ENCODE measurements around the gene PHYH.
A peak's percentile ranks its signal among the peaks of the same experiment; 100 is the strongest.
"Not testable (repeated sequence)": the region's sequence is repeated elsewhere in the genome, so short reads cannot be mapped to it uniquely, and the experiment has no call there.

PHYH gene

DNA sequence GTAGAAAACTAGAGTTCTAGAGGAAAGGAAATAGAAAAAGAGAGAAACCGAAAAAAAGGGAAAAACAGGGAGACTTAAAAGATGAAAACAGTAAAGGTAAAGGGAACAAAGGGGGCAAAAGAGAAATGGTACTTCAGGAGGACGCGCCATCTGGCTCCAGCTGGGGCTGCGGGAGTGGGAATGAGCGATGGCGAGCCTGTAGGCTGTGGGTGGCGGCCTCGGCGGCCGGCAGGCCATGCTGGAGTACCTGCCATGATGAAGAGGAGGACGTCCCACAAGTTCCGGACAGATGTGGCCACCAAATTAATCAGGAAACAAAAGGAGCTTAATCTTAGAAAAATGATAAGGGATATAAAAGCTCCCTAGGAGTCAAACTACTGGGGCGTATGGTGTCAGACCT lies 21.7 kb upstream of the PHYH start:
- DNase-seq (ENCODE audit: low read depth), result no peak

GRCh38 chr10:13319166-13319565 lies 19.3 kb upstream of the PHYH start:
- no peak for DNase-seq (ENCODE audit: low read depth)

DNA sequence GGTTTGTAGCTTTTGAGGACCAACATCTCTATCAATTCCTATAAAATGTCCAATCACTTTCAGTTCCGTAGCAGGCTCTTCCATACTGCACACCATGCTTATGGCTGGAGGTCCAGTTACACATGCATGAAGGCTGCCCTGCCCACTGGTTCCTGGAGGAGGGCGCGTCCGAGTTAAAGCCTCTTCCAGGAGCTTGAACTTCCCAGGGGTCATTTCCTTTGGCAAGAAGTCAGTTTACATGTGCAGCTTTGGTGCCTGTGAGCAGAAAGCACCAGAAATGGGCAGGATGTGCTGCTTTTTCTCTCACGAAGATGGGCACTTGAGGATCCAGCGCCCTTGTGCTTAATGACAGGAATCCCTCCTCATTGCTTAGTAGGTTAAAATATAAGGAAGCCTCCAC lies 17.6 kb upstream of the PHYH start:
- no peak for DNase-seq (ENCODE audit: low read depth)

DNA sequence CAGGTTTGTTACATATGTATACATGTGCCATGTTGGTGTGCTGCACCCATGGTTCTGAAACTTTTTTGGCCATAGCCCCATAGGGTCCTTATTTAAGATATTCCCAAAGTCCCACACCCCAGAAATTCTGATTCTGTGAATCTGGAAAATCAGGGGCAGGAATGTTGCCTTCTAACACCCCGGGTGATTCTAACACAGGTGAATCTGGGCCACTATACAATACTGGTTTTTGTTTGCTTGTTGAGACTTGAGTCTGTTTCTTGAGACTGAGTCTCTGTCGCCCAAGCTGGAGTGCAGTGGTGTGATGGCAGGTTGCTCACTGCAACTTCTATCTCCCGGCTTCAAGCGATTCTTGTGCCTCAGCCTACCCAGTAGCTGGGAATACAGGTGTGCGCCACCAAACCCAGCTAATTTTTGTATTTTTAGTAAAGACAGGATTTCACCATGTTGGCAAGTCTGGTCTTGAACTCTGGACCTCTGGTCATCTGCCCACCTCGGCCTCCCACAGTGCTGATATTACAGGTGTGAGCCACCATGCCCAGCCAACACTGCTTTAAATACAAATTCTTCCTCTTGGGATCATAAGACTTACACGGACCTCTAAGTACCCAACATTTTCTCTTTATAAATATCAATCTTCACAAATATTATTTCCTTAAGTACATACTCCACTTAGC lies 16.9 kb upstream of the PHYH start:
- DNase-seq (ENCODE audit: low read depth), result no peak

GRCh38 chr10:13315361-13315760 lies 15.5 kb upstream of the PHYH start:
- DNase-seq (ENCODE audit: low read depth), result no peak

GRCh38 chr10:13311177-13311575 lies 11.3 kb upstream of the PHYH start:
- no peak for DNase-seq (ENCODE audit: low read depth)

DNA sequence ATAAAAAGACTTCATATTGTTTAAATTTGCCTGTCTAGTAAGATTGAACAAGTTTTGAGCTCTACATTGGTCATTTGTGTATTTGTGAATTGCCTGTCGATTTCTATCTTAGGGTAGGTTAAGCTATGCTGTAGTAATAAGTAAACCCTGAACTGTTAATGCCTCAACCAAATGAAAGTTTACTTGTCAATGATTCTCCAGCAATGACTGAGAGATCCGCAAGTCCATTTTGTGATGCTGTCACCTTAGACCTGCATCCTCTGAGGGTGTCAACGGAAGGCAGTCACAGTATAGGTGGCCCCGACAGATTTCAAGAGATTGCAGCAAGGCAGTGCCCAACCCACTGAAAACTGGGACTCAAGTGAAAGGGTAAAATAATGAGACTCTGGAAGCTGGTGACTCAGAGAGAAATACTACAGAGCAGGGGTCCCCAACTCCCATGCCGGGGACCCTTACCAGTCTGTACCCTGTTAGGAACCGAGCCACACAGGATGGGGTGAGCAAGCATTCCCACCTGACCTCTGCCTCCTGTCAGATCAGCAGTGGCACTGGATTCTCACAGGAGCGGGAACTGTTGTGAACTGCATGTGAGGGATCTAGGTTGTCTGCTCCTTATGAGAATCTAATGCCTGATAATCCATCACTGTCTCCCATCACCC lies 10.8 kb upstream of the PHYH start:
- DNase-seq (ENCODE audit: low read depth), result no peak

DNA sequence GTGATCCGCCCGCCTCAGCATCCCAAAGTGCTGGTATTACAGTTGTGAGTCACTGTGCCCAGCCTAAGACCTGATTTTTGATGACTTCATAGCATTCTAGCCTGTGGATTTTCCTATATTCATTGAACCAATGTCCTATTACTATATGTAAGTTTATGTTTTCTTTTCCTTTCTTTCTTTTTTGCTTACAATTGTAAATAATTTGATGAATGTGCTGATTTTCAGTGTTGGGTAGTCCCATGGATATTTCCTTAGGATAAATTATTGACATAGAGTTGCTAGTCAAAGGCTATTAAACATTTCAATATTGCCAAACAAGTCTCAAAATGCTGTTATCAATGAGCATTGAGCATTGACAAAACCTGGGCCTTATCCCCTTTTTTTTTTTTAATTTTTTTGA lies 9.9 kb upstream of the PHYH start:
- no peak for DNase-seq (ENCODE audit: low read depth)

DNA sequence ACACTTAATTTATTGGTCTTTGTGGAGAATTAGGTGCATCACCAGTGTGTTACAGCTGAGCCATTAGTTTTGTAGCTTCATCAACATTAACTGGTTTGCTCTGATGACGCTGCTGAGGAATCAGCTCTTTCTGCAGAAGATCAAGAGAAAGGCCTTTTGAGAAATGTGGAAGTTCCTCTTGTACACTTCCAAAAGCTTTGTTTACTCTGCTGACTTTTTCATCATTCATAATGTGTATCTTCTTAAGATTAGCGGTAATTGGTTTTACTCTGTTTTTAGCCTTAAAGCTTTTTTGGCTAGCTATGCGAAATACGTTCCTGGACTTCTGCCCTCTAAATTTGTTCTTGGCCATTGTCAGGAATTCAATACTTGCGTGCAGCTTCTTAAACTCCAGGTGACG lies 8.2 kb upstream of the PHYH start:
- DNase-seq (ENCODE audit: low read depth), result no peak

GRCh38 chr10:13306103-13306502 lies 6.2 kb upstream of the PHYH start:
- no peak for DNase-seq (ENCODE audit: low read depth)

GRCh38 chr10:13302821-13303555 lies 3.1 kb upstream of the PHYH start:
- DNase-seq (ENCODE audit: low read depth), result no peak

DNA sequence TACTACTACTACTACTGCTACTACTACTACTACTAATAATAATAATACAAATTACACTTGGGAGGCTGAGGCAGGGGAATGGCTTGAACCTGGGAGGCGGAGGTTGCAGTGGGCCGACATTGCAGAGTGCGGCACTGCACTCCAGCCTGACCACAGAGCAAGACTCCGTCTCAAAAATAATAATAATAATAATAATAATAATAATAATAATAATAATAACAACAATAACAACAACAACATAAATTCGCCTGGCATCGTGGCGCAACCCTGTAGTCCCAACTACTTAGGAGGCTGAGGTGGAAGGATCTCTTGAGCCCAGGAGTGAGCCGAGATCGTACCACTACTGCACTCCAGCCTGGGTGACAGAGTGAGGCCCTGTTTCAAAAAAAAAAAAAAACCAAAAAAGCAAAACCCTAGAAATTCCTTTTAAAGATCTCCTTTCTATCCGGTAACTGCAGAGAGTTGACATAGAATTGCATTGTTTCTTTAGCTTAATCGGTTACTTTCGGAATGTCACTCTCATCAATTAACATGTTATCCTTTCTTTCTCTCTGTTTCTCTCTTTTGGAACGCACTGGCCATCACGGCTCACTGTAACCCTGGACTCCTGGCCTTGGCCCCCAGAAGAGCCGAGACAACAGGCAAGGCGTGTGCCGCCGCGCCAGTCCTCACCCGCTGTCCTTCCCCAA lies 972 bp downstream of the PHYH start:
- DNase-seq (ENCODE audit: low read depth), result no peak

- no peak for DNase-seq (ENCODE audit: low read depth)
Observed at GRCh38 chr10:13296476-13296875, 3.4 kb downstream of the PHYH start.

DNA sequence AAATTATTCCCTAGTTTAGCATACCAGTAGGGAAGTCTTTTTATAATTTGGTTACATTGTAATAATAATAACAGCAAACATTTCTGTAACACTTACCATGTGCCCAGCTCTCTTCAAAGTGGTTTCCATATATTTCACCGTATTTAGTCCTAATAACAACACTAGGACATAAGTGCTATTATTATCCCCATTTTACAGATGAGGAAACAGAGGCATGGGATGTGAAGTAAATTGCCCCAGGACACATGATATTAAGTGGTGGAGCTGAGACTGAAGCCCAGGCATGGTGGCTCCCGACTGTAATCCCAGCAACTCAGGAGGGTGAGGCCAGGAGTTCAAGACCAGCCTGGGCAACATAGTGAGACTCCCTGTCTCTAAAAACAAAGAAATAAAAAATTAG lies 5.1 kb downstream of the PHYH start:
- no peak for DNase-seq (ENCODE audit: low read depth)

DNA sequence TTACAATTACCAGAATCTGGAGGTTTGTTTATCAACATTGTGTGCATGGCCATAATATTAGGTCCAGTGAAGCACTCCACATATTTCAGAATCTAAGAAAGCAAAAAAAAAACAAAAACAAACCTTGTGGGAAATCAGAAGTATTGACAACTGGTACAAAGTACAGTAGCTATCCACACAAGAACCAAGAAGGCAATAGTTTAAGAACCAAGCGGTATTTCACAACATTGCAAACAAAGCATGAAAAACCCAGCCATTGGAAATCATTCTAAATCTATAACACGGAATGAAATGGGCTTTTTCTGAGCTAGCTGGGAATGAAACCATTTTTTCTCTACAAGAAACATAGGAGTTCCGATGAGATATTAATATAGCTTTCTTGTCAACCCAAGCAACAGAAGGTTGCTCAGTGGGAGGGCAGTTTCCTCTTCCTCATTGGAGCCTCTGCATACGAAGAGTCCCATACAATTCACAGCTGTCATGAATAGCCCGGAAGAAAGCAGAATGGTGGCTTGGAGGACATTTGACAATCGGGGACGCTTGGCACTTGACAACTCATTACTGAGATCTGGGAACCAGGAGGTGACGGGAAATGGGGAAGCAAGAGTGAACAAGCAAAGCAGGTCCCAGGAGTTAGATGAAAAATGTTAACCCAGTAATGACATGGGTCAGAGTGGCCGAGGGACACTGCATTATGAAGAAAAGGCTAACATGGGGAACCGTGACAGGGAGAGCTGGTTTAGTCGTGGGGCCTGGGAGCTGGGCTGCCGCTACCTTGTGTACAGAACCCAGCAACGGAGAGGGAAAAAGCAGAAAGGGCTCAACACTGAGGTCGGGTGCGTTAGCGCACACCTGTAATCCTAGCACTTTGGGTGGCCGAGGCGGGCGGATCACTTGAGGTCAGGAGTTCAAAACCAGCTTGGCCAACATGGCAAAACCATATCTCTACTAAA lies 7.8 kb downstream of the PHYH start:
- DNase-seq (ENCODE audit: low read depth), result no peak

GRCh38 chr10:13291061-13291460 lies 8.8 kb downstream of the PHYH start:
- no peak for DNase-seq (ENCODE audit: low read depth)

GRCh38 chr10:13284050-13284449 lies 15.8 kb downstream of the PHYH start:
- DNase-seq (ENCODE audit: low read depth), result no peak

DNA sequence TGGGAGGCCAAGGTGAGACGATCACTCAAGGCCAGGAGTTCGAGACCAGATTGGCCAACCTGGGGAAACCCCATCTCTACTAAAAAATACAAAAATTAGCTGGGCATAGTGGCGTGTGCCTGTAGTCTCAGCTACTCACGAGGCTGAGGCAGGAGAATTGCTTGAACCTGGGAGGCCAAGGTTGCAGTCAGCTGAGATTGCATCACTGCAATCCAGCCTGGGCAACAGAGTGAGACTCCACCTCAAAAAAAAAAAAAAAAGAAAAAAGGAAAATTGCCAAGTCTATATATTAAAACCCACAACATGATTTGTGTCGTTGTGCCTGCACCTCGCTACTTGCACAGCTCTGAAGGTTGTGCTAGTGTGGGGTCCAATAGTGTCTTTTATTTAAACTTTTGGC lies 17.5 kb downstream of the PHYH start:
- DNase-seq (ENCODE audit: low read depth), result not testable (repeated sequence)

DNA sequence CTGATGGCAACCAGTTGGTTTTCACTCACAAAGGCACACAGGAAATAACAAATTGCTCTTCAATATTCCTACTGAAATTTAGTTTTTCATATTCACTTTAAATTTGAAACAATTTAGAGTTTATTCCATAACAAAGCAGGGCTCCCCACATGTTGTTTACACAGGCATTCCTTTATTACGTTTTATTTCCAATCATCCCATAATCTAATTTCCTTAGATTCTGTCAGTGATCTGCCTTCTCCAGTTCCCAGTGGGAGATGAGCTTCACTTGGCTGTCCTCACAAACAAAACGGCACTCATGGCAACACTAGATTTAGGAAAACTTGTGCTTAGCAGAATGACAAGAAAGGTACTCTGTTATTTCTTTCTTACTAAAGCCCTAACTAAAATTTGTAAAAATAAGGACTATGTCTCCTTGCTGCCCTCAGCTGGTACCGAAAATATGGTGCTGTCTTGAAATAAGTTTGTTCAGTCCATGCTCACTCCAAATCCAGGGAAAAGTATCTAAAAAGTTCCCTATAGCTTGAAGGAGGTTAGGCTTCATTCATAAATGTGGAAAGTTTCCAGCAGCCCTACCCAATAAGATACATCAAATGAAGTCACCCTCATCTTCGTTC lies 23.0 kb downstream of the PHYH start:
- DNase-seq (ENCODE audit: low read depth), result peak; percentile 19

DNA sequence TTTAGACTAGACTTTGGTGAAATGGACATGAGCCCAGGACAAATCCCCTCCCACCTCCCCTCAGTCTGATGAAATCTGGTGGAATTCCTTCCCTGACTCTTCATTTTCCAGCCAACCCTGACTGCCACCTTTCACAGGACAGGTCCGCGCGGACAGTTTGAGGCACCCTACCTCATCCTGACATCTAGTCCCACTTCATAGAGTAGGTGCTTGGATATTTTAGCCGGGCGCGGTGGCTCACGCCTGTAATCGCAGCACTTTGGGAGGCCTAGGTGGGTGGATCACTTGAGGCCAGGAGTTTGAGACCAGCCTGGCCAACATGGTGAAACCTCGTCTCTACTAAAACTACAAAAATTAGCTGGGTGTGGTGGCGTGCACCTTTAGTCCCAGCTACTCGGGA lies 23.7 kb downstream of the PHYH start:
- DNase-seq (ENCODE audit: low read depth), result not testable (repeated sequence)

GRCh38 chr10:13272164-13272571 lies 27.7 kb downstream of the PHYH start:
- no peak for DNase-seq (ENCODE audit: low read depth)

Measured in ELR (cell line).